GM21723 (cell line): ENCODE results near the gene IL2RA.
A peak's percentile ranks its signal among the peaks of the same experiment; 100 is the strongest.

Experiments
- ATAC-seq: cut with Tn5 transposase; IDR thresholded peaks from one replicate; pipeline ENCODE4 v1.9.1; 2021; ENCODE audit warnings: mild to moderate bottlenecking, moderate library complexity; ENCODE audit not compliant: unreplicated experiment

The IL2RA gene

GRCh38 chr10:6061056-6061455, 1.1 kb downstream of the IL2RA start:
- no peak for ATAC-seq

GRCh38 chr10:6059506-6059905, 2.7 kb downstream of the IL2RA start:
- ATAC-seq = no peak

GRCh38 chr10:6058682-6059475, 3.3 kb downstream of the IL2RA start:
- ATAC-seq = no peak

- ATAC-seq = no peak
These were observed 5.6 kb downstream of the IL2RA start for GRCh38 chr10:6056411-6057135.

GRCh38 chr10:6055929-6056328, 6.2 kb downstream of the IL2RA start:
- no peak for ATAC-seq

GRCh38 chr10:6054884-6055283, 7.3 kb downstream of the IL2RA start:
- ATAC-seq = no peak

- ATAC-seq = no peak
These were observed 8.1 kb downstream of the IL2RA start for GRCh38 chr10:6053816-6054631.

GRCh38 chr10:6053303-6053702, 8.9 kb downstream of the IL2RA start:
- ATAC-seq = no peak

- no peak for ATAC-seq
These were observed 9.6 kb downstream of the IL2RA start for GRCh38 chr10:6052247-6053221.

GRCh38 chr10:6050801-6051445, 11.2 kb downstream of the IL2RA start:
- ATAC-seq = peak; percentile 78

GRCh38 chr10:6049031-6049400, 13.2 kb downstream of the IL2RA start:
- ATAC-seq = no peak

- ATAC-seq = no peak
These were observed 13.7 kb downstream of the IL2RA start for GRCh38 chr10:6048281-6049030.

- ATAC-seq = no peak
These were observed 14.3 kb downstream of the IL2RA start for GRCh38 chr10:6047847-6048246.

- ATAC-seq = no peak
These were observed 15.2 kb downstream of the IL2RA start for GRCh38 chr10:6046773-6047611.

GRCh38 chr10:6045878-6046772, 16.0 kb downstream of the IL2RA start:
- ATAC-seq = no peak

- no peak for ATAC-seq
These were observed 16.8 kb downstream of the IL2RA start for GRCh38 chr10:6045314-6045848.

GRCh38 chr10:6044751-6045313, 17.3 kb downstream of the IL2RA start:
- no peak for ATAC-seq
